Measurements from ENCODE around the gene MRPS11.

- TF ChIP-seq CTCF (IDR thresholded peaks at IDR 0.05; ENCODE audit: low read length) = no peak
- no peak for TF ChIP-seq EZH2 (optimal IDR thresholded peaks at IDR 0.05; ENCODE audit: low read depth, low read length)
- no peak for TF ChIP-seq EZH2phosphoT487 (IDR thresholded peaks at IDR 0.05; ENCODE audit: low read length)
Measured at GRCh38 chr15:88472225-88472624, 4.7 kb downstream of the MRPS11 start.
